Measurements from ENCODE around the gene BST1. TPM values are rescaled to one million over a fixed set of nuclear protein-coding genes. Genes with fewer than 3 reads are reported as not detected.
A peak's percentile ranks its signal among the peaks of the same experiment; 100 is the strongest.

BST1 gene
- polyA plus RNA-seq, 1 of the 3 experiments (the other 2 are of a cell fraction), result 7.3 TPM

DNA sequence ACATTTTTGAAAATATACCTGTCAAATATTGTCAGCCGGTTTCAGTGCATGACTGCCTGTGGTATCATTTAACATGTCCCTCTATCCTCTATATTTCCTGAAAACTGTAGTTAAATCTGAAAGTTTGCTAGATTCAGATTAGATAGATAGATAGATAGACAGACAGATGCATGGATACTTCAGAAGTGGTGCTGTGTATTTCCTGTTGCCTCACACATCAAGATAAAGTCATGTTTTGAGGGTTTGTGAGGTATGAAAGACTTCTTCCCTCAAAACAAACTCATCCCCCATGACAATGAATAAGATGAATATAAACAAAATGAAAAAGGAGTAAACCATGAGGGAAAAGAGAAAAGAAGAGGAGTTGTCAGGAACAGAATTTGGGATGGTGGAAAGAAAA lies 6.0 kb upstream of the BST1 start (continued):
- TF ChIP-seq, protein P1, sequence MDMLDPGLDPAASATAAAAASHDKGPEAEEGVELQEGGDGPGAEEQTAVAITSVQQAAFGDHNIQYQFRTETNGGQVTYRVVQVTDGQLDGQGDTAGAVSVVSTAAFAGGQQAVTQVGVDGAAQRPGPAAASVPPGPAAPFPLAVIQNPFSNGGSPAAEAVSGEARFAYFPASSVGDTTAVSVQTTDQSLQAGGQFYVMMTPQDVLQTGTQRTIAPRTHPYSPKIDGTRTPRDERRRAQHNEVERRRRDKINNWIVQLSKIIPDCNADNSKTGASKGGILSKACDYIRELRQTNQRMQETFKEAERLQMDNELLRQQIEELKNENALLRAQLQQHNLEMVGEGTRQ (IDR thresholded peaks at IDR 0.05; ENCODE audit: borderline replicate concordance, low read depth, low read length), result no peak
- TF ChIP-seq, protein P2, sequence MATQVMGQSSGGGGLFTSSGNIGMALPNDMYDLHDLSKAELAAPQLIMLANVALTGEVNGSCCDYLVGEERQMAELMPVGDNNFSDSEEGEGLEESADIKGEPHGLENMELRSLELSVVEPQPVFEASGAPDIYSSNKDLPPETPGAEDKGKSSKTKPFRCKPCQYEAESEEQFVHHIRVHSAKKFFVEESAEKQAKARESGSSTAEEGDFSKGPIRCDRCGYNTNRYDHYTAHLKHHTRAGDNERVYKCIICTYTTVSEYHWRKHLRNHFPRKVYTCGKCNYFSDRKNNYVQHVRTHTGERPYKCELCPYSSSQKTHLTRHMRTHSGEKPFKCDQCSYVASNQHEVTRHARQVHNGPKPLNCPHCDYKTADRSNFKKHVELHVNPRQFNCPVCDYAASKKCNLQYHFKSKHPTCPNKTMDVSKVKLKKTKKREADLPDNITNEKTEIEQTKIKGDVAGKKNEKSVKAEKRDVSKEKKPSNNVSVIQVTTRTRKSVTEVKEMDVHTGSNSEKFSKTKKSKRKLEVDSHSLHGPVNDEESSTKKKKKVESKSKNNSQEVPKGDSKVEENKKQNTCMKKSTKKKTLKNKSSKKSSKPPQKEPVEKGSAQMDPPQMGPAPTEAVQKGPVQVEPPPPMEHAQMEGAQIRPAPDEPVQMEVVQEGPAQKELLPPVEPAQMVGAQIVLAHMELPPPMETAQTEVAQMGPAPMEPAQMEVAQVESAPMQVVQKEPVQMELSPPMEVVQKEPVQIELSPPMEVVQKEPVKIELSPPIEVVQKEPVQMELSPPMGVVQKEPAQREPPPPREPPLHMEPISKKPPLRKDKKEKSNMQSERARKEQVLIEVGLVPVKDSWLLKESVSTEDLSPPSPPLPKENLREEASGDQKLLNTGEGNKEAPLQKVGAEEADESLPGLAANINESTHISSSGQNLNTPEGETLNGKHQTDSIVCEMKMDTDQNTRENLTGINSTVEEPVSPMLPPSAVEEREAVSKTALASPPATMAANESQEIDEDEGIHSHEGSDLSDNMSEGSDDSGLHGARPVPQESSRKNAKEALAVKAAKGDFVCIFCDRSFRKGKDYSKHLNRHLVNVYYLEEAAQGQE (IDR thresholded peaks at IDR 0.05; ENCODE audit: low read depth, low read length), result no peak
- TF ChIP-seq YY1 (IDR thresholded peaks at IDR 0.05; ENCODE audit: low read depth) (no peak), GABPA (IDR thresholded peaks at IDR 0.05; ENCODE audit: low read depth) (no peak)

DNA sequence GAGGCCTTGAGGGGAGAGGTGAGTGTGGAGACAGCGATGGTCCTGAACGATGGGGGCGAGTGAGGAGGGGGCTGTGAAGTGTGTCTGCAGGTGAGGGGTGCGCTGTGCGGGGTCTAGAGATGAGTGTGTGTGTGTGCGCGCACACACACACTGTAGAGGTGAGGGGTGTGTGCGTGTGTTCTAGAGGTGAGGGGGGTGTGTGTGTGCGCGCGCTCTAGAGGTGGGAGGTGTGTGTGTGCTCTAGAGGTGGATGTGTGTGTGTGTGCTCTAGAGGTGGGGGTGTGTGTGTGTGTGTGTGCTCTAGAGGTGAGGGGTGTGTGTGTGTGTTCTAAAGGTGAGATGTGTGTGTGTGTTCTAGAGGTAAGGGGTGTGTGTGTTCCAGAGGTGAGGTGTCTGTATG lies 574 bp downstream of the BST1 start:
- TF ChIP-seq FOXJ3 (CRISPR knock-in tag; IDR thresholded peaks at IDR 0.05), result no peak
- no peak for TF ChIP-seq EP300 (IDR thresholded peaks at IDR 0.05; ENCODE audit: borderline replicate concordance in 1 of 2, low read depth in 1 of 2, low read length in 1 of 2)
- ChIA-PET CTCF (no interaction called here), POLR2A (no interaction called here)
- H3K4me2 ChIP-seq, result peak overlapping the region; percentile 84; the same call in 1 of the 2 replicates
- H3K27me3 ChIP-seq (ENCODE audit: insufficient read depth), result no peaks in the 10 kb centered on the region
- H3K9me3 ChIP-seq, result no peaks in the 10 kb centered on the region
- H3K36me3 ChIP-seq (replicated peaks in 1 of 2; ENCODE audit: control insufficient read depth in 1 of 2, insufficient read depth in 2 of 2, low read length in 1 of 2), result no peaks in the 10 kb centered on the region
- no peaks in the 10 kb centered on the region for H3K79me2 ChIP-seq (ENCODE audit: insufficient read depth)
- H3K9ac ChIP-seq, result no peak overlapping the region
- H3F3A ChIP-seq (replicated peaks; ENCODE audit: insufficient read depth), result no peaks in the 10 kb centered on the region
- no peak overlapping the region for H3K27ac ChIP-seq (ENCODE audit: low read depth in 2 of 2, low read length in 1 of 2)
- DNase-seq, result no peak
- 77% methylated on average over 11 of the region's 11 CpGs for WGBS (ENCODE audit: low lambda C conversion rate)
- H3K9me2 ChIP-seq, result no peaks in the 10 kb centered on the region
- H3K4me1 ChIP-seq (ENCODE audit: control insufficient read depth in 1 of 2, insufficient read depth in 2 of 2, low read depth in 1 of 2, low read length in 1 of 2), result peaks cover 0 to 4% of the 10 kb centered on the region in 2 experiments; a peak in 2 of 4 replicates
- H3K4me3 ChIP-seq (ENCODE audit: low read depth in 2 of 2, low read length in 1 of 2), result peak overlapping the region in 1 of 2 experiments; percentile 40; a peak in 2 of 4 replicates
- no peaks in the 10 kb centered on the region for H4K20me1 ChIP-seq (ENCODE audit: insufficient read depth)
- peak overlapping the region; percentile 94; the same call in 1 of the 2 replicates for H2AFZ ChIP-seq (ENCODE audit: low read depth)

DNA sequence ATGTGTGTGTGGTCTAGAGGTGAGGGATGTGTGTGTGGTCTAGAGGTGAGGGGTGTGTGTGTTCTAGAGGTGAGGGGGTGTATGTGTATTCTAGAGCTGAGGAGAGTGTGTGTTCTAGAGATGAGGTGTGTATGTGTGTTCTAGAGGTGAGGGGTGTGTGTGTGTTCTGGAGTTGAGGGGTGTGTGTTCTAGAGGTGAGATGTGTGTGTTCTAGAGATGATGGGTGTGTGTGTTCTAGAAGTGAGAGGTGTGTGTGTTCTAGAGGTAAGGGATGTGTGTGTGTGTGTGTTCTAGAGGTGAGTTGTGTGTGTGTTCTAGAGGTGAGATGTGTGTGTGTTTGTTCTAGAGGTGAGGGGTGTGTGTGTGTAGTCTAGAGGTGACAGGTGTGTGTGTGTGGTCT lies 1.3 kb downstream of the BST1 start:
- Histone ChIP-seq H4K20me1 (ENCODE audit: insufficient read depth) (no peaks in the 10 kb centered on the region), H3K4me1 (ENCODE audit: control insufficient read depth in 1 of 2, insufficient read depth in 2 of 2, low read depth in 1 of 2, low read length in 1 of 2) (peaks cover 0 to 4% of the 10 kb centered on the region in 2 experiments; a peak in 2 of 4 replicates), H3K9me3 (no peaks in the 10 kb centered on the region), H3F3A (replicated peaks; ENCODE audit: insufficient read depth) (no peaks in the 10 kb centered on the region), H3K27me3 (ENCODE audit: insufficient read depth) (no peaks in the 10 kb centered on the region), H2AFZ (ENCODE audit: low read depth) (no peak overlapping the region), H3K9ac (no peak overlapping the region), H3K4me3 (ENCODE audit: low read depth in 2 of 2, low read length in 1 of 2) (no peak overlapping the region), H3K79me2 (ENCODE audit: insufficient read depth) (no peaks in the 10 kb centered on the region), H3K27ac (ENCODE audit: low read depth in 2 of 2, low read length in 1 of 2) (no peak overlapping the region), H3K4me2 (no peak overlapping the region), H3K36me3 (replicated peaks in 1 of 2; ENCODE audit: control insufficient read depth in 1 of 2, insufficient read depth in 2 of 2, low read length in 1 of 2) (no peaks in the 10 kb centered on the region), H3K9me2 (no peaks in the 10 kb centered on the region)
- no peak for DNase-seq
- TF ChIP-seq NRF1 (IDR thresholded peaks at IDR 0.05; ENCODE audit: low read depth, low read length), result no peak
- POLR2A ChIA-PET, result no interaction called here
- CTCF ChIA-PET, result no interaction called here

Measured in SK-N-SH (cell line).